GM19239 (cell line): ENCODE data around the gene P2RY2.
A peak's percentile ranks its signal among the peaks of the same experiment; 100 is the strongest.

Experiments used
- DNase-seq: peaks from one replicate; pipeline ENCODE4 v3.0.0; 2011; ENCODE audit warnings: low spot score; ENCODE audit not compliant: insufficient read length
- FAIRE-seq: peaks from 2 replicates; lab custom pipeline; 2011; peaks lifted over from hg19 to GRCh38; lab: Jason Lieb, UNC

Gene P2RY2

DNA sequence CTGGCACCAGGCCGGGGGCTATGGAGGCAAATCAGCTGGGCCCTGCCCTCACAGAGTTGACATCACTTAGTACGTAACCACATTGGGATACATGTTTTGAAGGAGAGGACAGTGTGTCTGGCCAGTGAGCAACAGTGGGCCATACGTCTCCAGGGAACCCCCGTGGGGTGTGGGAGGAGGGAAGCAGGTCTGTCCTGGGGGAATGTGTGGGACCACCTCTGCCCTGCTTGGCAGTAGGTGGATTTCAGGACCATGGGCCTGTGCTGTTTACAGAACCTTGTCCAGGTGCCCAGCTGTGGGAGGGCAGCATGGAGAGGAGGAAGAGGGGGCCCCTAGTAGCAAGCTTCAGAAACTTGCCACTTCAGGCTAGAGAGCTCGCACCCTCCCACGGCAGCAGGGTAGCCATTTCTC lies 21.0 kb downstream of the P2RY2 start:
- FAIRE-seq, result no peak
- DNase-seq, result no peak

DNA sequence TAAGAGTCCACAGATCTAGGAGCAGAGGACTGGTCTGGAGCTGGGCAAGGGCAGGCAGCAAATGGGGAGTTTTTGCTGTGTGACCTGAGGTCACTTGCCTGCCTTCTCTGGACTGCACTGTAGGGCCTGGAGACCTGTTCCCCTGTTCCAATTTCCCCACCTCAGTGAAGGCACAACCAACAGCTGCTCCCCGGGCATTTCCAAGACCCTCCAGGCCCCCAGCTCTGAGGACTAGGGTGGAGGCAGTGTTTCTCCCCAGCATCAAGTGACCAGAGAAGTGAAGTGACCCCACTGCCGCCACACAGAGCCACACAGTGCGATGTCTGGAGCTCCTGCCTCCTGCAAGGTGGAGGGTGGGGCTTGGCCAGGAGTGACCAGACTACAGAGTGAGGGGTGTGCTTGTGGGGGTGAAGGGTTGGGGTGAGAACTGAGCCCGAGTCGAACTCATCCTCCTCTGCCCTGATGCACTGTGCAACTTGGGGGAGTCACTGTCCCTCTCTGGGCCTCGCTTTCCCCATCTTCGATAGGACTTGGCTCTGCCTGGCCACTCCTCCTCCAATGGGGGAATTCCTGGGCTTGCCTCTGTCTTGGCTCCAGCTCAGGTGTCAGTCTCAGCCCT lies 21.6 kb downstream of the P2RY2 start:
- no peak for DNase-seq
- no peak for FAIRE-seq

- no peak for FAIRE-seq
- no peak for DNase-seq
Observed at GRCh38 chr11:73240190-73240781, 22.2 kb downstream of the P2RY2 start.

DNA sequence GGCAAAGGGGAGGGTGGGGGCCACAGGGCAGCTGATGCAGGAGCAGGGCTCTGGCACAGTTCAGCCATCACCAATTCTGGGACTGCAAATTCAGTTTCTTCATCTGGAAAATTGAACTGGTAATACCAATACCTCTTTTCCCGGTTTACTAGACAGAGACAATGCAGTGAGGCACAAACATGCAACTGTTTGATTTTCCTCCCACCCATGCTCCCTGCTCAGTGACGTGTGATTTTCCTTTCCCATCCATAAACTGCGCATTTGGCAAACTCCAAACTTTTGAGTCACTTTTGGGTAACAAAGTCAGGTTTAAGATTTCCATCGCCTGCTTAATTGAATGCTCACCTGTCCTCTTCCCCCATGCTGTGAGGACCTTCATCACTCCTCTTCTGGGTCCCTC lies 23.2 kb downstream of the P2RY2 start:
- no peak for DNase-seq
- no peak for FAIRE-seq

- FAIRE-seq, result peak; percentile 87
- DNase-seq, result peak; percentile 85
Observed at GRCh38 chr11:73242251-73243092, 24.4 kb downstream of the P2RY2 start.

GRCh38 chr11:73243093-73243485 lies 25.0 kb downstream of the P2RY2 start:
- DNase-seq, result no peak
- no peak for FAIRE-seq

GRCh38 chr11:73244589-73245240 lies 26.6 kb downstream of the P2RY2 start:
- DNase-seq (no peak), FAIRE-seq (no peak)

DNA sequence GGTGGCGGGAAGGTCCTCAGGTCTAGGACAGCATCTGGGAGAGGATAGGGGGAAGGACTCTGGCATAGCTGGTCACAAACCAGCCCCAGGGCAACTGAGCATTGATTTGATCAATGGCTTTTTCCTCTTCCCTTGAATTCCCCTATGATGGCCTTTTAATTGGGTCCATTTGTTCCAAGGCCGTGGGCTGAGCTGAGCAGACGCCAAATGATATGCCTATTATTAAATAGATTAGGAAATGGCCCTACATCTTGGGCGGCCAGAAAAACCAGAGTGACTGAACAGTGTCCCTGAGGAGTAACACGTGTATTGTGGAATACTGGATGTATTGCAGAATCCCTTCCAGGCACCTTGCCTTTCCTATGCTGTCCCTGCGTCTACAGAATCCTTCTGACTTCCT lies 27.4 kb downstream of the P2RY2 start:
- FAIRE-seq (no peak), DNase-seq (no peak)

GRCh38 chr11:73246303-73246702 lies 28.2 kb downstream of the P2RY2 start:
- FAIRE-seq, result no peak
- DNase-seq, result no peak

DNA sequence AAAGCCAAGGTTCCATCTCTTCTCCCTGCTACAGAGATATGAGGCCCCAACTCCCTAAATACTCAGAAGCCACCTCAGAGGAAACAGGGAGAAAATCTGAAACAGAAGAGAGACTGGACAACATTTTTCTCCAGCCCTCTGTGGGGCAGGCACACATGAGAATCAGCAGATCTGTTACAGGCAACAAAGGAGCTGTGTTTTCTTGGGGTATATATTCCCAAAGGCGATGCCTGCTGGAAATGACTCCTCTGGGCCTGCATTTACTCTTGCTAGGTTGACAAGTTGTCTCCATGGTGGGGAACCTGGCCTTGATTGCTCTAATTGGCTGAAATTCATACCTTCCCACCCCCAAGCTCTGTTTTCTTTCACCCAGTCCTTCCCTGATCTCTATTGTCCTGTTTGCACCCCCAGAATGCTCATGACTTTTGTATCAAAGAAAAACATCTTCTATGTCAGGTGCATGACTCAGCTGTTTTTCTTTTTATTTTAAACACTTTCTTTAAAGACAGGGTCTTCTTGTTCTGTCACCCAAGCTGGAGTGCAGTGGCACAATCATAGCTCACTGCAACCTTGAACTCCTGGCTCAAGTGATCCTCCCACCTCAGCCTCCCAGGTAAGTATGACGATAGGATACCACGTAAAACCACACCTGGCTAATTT lies 30.6 kb downstream of the P2RY2 start:
- FAIRE-seq (no peak), DNase-seq (no peak)

DNA sequence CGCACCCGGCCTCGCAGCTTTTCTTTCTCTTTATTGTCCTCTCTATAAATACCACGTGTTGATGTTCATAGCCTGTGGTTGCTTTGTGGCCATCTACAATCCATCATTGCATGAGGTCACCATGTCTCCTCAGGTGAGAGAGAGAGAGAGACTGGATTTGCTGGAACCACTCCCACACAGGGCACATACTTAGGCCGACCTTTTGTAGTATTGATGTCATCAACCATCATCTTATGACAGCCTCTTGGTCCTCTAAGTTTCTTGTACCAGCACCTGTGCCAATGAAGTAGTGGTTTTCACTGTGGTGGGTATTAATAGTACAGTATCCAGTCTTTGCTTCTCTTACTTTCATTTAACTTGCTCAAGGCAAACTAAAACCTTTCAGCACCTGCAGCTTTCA lies 31.2 kb downstream of the P2RY2 start:
- DNase-seq, result no peak
- no peak for FAIRE-seq

GRCh38 chr11:73249853-73250783 lies 32.0 kb downstream of the P2RY2 start:
- DNase-seq (no peak), FAIRE-seq (no peak)

- DNase-seq, result no peak
- no peak for FAIRE-seq
Observed at GRCh38 chr11:73252577-73253191, 34.6 kb downstream of the P2RY2 start.

- FAIRE-seq, result no peak
- DNase-seq, result no peak
Observed at GRCh38 chr11:73257342-73258103, 39.4 kb downstream of the P2RY2 start.

DNA sequence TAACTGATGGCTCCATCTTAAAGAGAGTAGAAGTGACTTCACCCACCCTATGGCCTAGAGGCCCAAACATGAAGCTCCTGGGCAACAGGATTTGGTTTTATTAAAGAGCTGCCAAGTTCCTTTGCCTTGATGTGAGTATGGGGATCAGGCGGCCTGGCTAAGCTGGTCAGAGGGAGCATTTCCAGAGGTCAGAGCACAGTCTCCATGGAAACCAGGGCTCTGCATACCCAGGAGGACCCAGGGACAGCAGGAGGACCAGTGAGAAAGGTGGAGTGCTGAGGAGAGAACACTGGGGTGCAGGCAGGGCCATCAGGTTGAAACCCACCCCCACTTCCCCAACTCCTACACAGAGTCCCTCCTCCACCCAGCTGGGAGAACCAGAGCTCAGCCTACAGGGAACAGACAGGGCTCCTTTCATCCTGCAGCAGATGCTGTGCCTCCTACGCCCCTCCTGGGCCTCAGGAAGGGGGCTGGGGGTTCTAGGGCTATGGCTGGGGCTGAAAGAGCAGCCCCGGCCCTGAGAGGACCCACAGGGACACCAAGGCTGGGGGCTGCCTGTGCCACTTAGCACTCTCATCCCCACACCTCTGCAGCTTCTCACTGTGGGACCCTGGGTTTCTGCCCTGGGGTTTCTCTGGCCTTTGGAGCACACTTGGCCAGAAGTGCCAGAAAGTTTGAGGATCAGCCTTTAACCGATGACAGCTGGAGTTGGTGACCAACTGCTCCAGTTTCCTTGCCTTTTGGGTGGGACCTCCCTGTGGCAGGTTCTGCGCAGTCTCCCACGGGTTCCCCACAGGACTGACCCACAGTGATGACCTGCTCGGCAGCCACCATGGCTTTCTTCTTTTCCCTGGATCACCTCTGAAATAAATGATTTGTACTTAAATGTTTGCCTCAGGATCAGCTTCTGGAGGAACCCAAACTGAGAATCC lies 40.3 kb downstream of the P2RY2 start:
- DNase-seq, result no peak
- FAIRE-seq, result no peak

DNA sequence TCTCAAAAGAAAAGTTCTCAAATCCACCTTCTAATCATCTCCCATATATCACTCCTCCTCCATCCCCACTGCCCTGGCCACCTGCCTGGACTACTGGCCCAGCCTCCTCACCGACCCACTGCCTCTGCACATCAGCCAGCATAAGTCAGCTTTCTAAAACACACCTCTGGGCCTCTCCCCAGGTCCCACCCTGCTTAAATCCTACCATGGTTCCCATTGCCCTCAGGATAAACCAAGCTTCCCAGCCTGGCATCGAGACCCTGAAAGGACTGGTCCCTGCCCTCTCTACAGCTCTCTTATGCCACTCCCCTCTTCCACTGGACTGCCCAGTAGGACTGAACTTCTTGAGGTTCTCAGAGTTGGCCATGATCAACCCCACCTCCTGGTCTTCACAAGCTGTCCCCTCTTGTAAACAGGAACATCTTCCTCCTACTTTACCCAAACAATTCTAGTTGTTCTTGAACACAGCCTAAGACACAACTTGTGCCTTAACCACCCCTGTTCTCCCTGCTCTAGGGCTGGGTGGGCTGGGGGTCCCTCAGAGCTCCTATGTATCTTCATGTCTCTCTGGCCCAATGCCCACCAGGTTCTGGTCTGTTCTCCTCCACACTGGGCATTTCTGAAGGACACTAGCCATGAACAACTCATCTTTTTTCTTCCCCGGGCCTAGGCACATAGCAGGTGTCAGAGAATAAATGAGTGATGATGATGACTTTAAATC lies 41.5 kb downstream of the P2RY2 start:
- FAIRE-seq (no peak), DNase-seq (no peak)

DNA sequence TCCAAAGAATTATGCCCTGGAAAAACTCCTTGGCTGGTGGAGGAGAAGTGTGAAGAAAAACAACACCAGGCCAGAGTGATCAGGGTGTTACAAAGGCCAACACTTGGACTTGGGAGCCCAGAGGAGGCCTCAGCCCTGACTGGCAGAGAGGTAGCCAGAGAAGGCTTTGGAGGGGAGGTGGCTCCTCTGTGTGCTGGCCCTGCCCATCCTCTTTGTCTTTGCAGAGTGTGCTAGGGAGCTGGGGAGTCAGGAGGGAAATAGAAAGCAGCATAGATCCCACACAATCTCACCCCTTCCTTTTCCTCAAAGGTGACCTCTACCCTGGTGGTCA lies 42.0 kb downstream of the P2RY2 start:
- FAIRE-seq (no peak), DNase-seq (no peak)
